Endothelial cell of umbilical vein (primary cell): ENCODE data around the gene MUC4.

ENCODE experiments used
- CTCF ChIP-seq, 2 donors: IDR thresholded peaks; 1 replicate in 1 of 2; 2 replicates in 1 of 2; pipeline ENCODE4 v1.5.1; 2011; ENCODE audit warnings: low read length in 2 of 2, mild to moderate bottlenecking in 2 of 2, moderate library complexity in 2 of 2, control low read depth in 1 of 2, inconsistent platforms in 1 of 2, low read depth in 1 of 2; ENCODE audit not compliant: insufficient read depth in 1 of 2; ENCODE audit errors: extremely low read depth in 1 of 2
- EZH2 ChIP-seq: IDR thresholded peaks from 2 replicates; pipeline ENCODE4 v1.6.1; 2012; ENCODE audit warnings: borderline replicate concordance, low read depth, mild to moderate bottlenecking, moderate library complexity, low read length, inconsistent platforms; ENCODE audit not compliant: severe bottlenecking
- FOS ChIP-seq: IDR thresholded peaks from 2 replicates; pipeline ENCODE4 v1.6.1; 2011; ENCODE audit warnings: mild to moderate bottlenecking, low read length, moderate library complexity, borderline replicate concordance; ENCODE audit not compliant: insufficient read depth
- JUN ChIP-seq: IDR thresholded peaks from 2 replicates; pipeline ENCODE4 v1.6.1; 2011; ENCODE audit warnings: borderline replicate concordance, low read depth; ENCODE audit not compliant: insufficient read length, insufficient read depth
- MAX ChIP-seq: IDR thresholded peaks from 2 replicates; pipeline ENCODE4 v1.6.1; 2011; ENCODE audit not compliant: insufficient read depth, insufficient read length
- MYC ChIP-seq: IDR thresholded peaks from one replicate; pipeline ENCODE4 v1.6.1; 2011; ENCODE audit warnings: mild to moderate bottlenecking, low read depth, low read length
- POLR2A ChIP-seq: IDR thresholded peaks from 2 replicates; pipeline ENCODE4 v1.6.1; 2012; ENCODE audit warnings: low read depth, mild to moderate bottlenecking, control low read depth, low read length
- POLR2AphosphoS5 ChIP-seq: IDR thresholded peaks from 2 replicates; pipeline ENCODE4 v1.6.1; 2012; ENCODE audit warnings: low read depth, mild to moderate bottlenecking, control low read depth, low read length, moderate library complexity; ENCODE audit not compliant: insufficient read depth

GRCh38 chr3:195856410-195857084, 44.8 kb upstream of the MUC4 start:
- TF ChIP-seq MAX: no peak
- TF ChIP-seq EZH2: no peak
- TF ChIP-seq CTCF (IDR thresholded peaks at IDR 0.05; ENCODE audit: extremely low read depth in 1 of 2, insufficient read depth in 1 of 2, low read depth in 1 of 2, low read length in 2 of 2): no peak
- no peak for TF ChIP-seq POLR2A
- no peak for TF ChIP-seq MYC
- TF ChIP-seq FOS: no peak
- no peak for TF ChIP-seq POLR2AphosphoS5
- TF ChIP-seq JUN: no peak
